Heart left ventricle (tissue), 16 donors: ENCODE data around the gene CKB. TPM values are rescaled to one million over a fixed set of nuclear protein-coding genes. Genes with fewer than 3 reads are reported as not detected.

Source experiments
- ATAC-seq, 4 donors: fragments of 200-7000 bp; cut with Tn5 transposase; one replicate each; pipeline ENCODE4 v1.9.1; 2020 to 2022; ENCODE audit warnings: moderate library complexity in 4 of 4, mild to moderate bottlenecking in 3 of 4, moderate number of reproducible peaks in 1 of 4
- DNase-seq, 5 donors: peaks; one replicate each; pipeline ENCODE4 v3.0.0-alpha.2; 2020
- H3K27ac ChIP-seq, 12 donors: fragments of 200-600 bp; sonication (generic) in 4 of 12; one replicate each; pipeline versions ENCODE4 v1.5.0 to v1.8.0; 2016 to 2022; ENCODE audit warnings: mild to moderate bottlenecking in 2 of 12
- H3K27me3 ChIP-seq, 9 donors: fragments of 200-600 bp; sonication (generic) in 2 of 9; one replicate each; pipeline versions ENCODE4 v1.5.1 to v1.8.0; 2016 to 2022; ENCODE audit warnings: mild to moderate bottlenecking in 3 of 9
- H3K36me3 ChIP-seq, 9 donors: fragments of 200-600 bp; sonication (generic) in 2 of 9; one replicate each; pipeline versions ENCODE4 v1.5.0 to v1.8.0; 2018 to 2022; ENCODE audit warnings: mild to moderate bottlenecking in 2 of 9
- H3K4me1 ChIP-seq, 12 donors: fragments of 200-600 bp; sonication (generic) in 4 of 12; one replicate each; pipeline versions ENCODE4 v1.5.0 to v1.8.0; 2016 to 2022; ENCODE audit warnings: mild to moderate bottlenecking in 3 of 12
- H3K4me3 ChIP-seq, 12 donors: fragments of 200-600 bp; sonication (generic) in 4 of 12; one replicate each; pipeline versions ENCODE4 v1.5.0 to v1.8.0; 2017 to 2022; ENCODE audit warnings: mild to moderate bottlenecking in 9 of 12, moderate library complexity in 4 of 12
- H3K9me3 ChIP-seq, 12 donors: fragments of 200-600 bp; sonication (generic) in 4 of 12; one replicate each; pipeline versions ENCODE4 v1.5.0 to v1.8.0; 2016 to 2022; ENCODE audit warnings: mild to moderate bottlenecking in 1 of 12
- POLR2A ChIP-seq, 2 donors: fragments of 450-650 bp; IDR thresholded peaks; one replicate each; pipeline ENCODE4 v1.6.1; 2017; ENCODE audit warnings: antibody characterized with exemption in 2 of 2, mild to moderate bottlenecking in 2 of 2, moderate library complexity in 2 of 2
- WGBS, 4 donors: extraction: QIAGEN DNeasy Blood & Tissue Kit in 2 of 4; methylation state at CpG; one replicate each; pipeline versions ENCODE4 v1.1.5 to v1.1.7; 2013 to 2018; 5-methylcytosine and 5-hydroxymethylcytosine counted together
- intact Hi-C, 10 donors: fragments of 100-400 bp; cut with DNase I; formaldehyde crosslinking; loops; one replicate each; pipeline versions ENCODE4 v1.11.1 to v1.14.2; 2022
- polyA plus RNA-seq, 2 donors: library from polyadenylated mRNA; stranded (reverse); fragments of 200-250 nt; gene quantifications; one replicate each; pipeline ENCODE4 v1.2.3, GENCODE V29; 2013
- total RNA-seq, 9 donors: library from RNA; depleted of rRNA in 2 of 9; stranded (reverse); fragments of >200 nt in 2 of 9; fragmentation: NEBNext Ultra II Directional in 3 of 9; extraction: Animal tissue kit (Norgen Biotek cat#: 25700) in 3 of 9; gene quantifications; one replicate each; pipeline versions ENCODE4 v1.1.0 to v1.2.4, GENCODE V29; 2016 to 2023
- TF ChIP-seq, protein P1 (sequence below), 12 donors: fragments of 200-600 bp; sonication (generic) in 4 of 12; IDR thresholded peaks; one replicate each; pipeline versions ENCODE4 v1.5.0 to v1.8.0; 2018 to 2022; ENCODE audit warnings: antibody characterized with exemption in 12 of 12, mild to moderate bottlenecking in 5 of 12
- donor health status: ischemic (EF 13 %, LVEDD 7.1; RV severe dilation, severe dysfunction).
- donor health status: healthy with polysubstance abuse.
- donor health status: DM: no; HTN: yes; CAD: no.
- donor health status: DM: no; HTN: no; CAD: no.
- donor health status: ischemic (EF 25% LVEDD 6.9; RV normal size, moderate dysfunction).
- donor health status: ischemic (EF 25% LVEDD 5.7; RV mildly dilated, moderate dysfunction).
- donor health status: healthy.
- donor health status: DM: yes; HTN: yes; CAD: no.
- donor health status: ischemic (EF 35%, LVEDD 5.7; RV mildly dilated, moderate dysfunction).
- donor health status: nonischemic (EF 11% LVEDD 7.7; RV severe dilation, severe dysfunction).
- donor health status: DM: yes; HTN: yes; CAD: no.
- donor health status: PGD.
- donor health status: ischemic (EF 29% LVEDD 5.4; RV normal size, mild dysfunction).
- donor health status: nonischemic (EF 23%, LVEDD 6.1; RV moderate dilation, normal function).

CKB gene
- total and polyA plus RNA-seq, 11 donors = 203 to 1,105 (median 529) TPM

- peaks cover 0 to 82% (median 41%) of the 10 kb centered on the region in 12 donors for H3K4me1 ChIP-seq
- H3K4me3 ChIP-seq = peak overlapping the region in 9 of 12 donors; percentile 3 to 43 (median 29)
- TF ChIP-seq POLR2A (IDR thresholded peaks at IDR 0.05) = no peak
- TF ChIP-seq, protein P1, sequence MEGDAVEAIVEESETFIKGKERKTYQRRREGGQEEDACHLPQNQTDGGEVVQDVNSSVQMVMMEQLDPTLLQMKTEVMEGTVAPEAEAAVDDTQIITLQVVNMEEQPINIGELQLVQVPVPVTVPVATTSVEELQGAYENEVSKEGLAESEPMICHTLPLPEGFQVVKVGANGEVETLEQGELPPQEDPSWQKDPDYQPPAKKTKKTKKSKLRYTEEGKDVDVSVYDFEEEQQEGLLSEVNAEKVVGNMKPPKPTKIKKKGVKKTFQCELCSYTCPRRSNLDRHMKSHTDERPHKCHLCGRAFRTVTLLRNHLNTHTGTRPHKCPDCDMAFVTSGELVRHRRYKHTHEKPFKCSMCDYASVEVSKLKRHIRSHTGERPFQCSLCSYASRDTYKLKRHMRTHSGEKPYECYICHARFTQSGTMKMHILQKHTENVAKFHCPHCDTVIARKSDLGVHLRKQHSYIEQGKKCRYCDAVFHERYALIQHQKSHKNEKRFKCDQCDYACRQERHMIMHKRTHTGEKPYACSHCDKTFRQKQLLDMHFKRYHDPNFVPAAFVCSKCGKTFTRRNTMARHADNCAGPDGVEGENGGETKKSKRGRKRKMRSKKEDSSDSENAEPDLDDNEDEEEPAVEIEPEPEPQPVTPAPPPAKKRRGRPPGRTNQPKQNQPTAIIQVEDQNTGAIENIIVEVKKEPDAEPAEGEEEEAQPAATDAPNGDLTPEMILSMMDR (IDR thresholded peaks at IDR 0.05) = no peak
- H3K9me3 ChIP-seq = no peaks in the 10 kb centered on the region
- DNase-seq (peak in 3 of 5 donors; percentile 31 to 57 (median 31)), ATAC-seq (peak; percentile 1 to 8 (median 6))
- H3K27ac ChIP-seq = peak overlapping the region; percentile 17 to 98 (median 91)
- WGBS, 4 donors = 59 to 76% (median 67%) methylated on average over 19 to 22 of the region's 22 CpGs
- intact Hi-C loops = loop anchor here in 2 of 10 donors (5.0 to 10.0 kb wide), 2 partner anchors 33 to 1034 kb away; no protein-coding TSS in a partner anchor
- peaks cover 0 to 2% (median 0%) of the 10 kb centered on the region in 9 donors for H3K36me3 ChIP-seq
- H3K27me3 ChIP-seq = no peaks in the 10 kb centered on the region
These were observed 28.1 kb upstream of the CKB start for GRCh38 chr14:103550451-103551337.

DNA sequence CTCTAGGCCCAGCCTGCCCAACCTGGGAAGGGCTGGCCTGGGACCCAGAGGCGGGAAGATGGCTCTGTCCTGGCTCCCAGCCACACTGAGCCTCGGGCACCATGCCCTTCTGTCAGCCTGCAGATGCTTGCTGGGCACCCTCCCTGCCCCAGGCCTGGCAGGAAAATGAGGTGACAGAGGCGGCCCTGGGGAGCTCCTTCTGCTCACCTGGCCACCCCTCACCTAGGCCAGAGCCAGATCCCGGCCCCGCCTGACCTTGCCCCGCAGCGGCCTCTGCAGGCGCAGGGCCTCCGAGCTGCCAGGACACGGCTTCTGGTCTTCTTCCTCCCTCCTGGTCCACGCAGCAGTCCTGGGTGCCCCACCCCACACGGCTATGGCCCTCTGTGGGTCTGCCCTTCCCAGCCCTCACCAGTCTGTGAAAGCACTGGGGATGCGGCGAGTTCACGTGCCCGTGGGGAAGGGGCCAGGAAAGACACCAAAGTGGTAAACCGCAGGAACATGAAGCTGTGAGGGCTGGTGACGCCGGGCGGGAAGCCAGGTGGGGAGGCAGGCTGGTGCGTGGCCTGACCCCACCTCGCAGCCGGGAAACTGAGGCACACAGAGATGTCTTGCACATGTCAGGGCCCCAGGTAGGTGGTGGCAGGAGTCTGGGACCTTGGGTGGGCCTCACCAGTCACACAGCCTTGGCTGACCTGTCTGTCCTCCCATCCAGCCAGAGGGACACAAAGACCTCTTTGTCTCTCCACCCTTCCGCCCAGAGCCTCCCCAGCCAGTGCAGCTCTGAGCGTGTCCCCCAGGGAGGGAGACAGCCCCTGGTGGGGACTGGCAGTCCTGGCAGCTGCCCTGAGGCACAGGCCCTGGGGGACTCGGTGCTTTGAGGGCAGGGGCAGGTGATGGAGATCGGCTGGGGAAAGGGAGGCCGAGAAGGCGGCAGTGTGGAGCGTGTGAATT, 27.0 kb upstream of the CKB start:
- no peaks in the 10 kb centered on the region for H3K9me3 ChIP-seq
- ATAC-seq (peak in 3 of 4 donors; percentile 10 to 44 (median 19)), DNase-seq (peak; percentile 61 to 77 (median 73))
- H3K4me1 ChIP-seq = peaks cover 0 to 73% (median 42%) of the 10 kb centered on the region in 12 donors
- 79 to 82% (median 81%) methylated on average over 14 to 30 of the region's 30 CpGs for WGBS, 4 donors
- H3K27ac ChIP-seq = peak overlapping the region in 11 of 12 donors; percentile 17 to 98 (median 91)
- peaks cover 0 to 2% (median 0%) of the 10 kb centered on the region in 9 donors for H3K36me3 ChIP-seq
- TF ChIP-seq POLR2A (IDR thresholded peaks at IDR 0.05) = no peak
- TF ChIP-seq, protein P1 (IDR thresholded peaks at IDR 0.05) = peak in 1 of 12 donors; percentile 5
- intact Hi-C loops = loop anchor here in 7 of 10 donors (5.0 to 10.0 kb wide), 3 partner anchors 32 to 1035 kb away; no protein-coding TSS in a partner anchor
- peak overlapping the region in 1 of 12 donors; percentile 43 for H3K4me3 ChIP-seq
- no peaks in the 10 kb centered on the region for H3K27me3 ChIP-seq

- Histone ChIP-seq H3K4me3 (no peak overlapping the region), H3K9me3 (no peaks in the 10 kb centered on the region), H3K27ac (peak overlapping the region in 9 of 12 donors; percentile 90 to 98 (median 91)), H3K27me3 (no peaks in the 10 kb centered on the region), H3K4me1 (peaks cover 0 to 73% (median 50%) of the 10 kb centered on the region in 12 donors), H3K36me3 (peaks cover 0 to 2% (median 0%) of the 10 kb centered on the region in 9 donors)
- WGBS, 4 donors = 89 to 93% (median 91%) methylated on average over 17 to 27 of the region's 27 CpGs
- ATAC-seq = no peak
- TF ChIP-seq, protein P1 (IDR thresholded peaks at IDR 0.05) = no peak
- no peak for TF ChIP-seq POLR2A (IDR thresholded peaks at IDR 0.05)
- intact Hi-C loops = loop anchor here in 5 of 10 donors (5.0 kb wide), 1 partner anchor 46 kb away; no protein-coding TSS in a partner anchor
- peak in 1 of 5 donors; percentile 23 for DNase-seq
These were observed 26.1 kb upstream of the CKB start for GRCh38 chr14:103548463-103549351.
